ENCODE data around the gene UBA1. TPM values are rescaled to one million over a fixed set of nuclear protein-coding genes. Genes with fewer than 3 reads are reported as not detected.

The UBA1 gene
- total RNA-seq, 4 donors from 2014 or later = 145 to 182 (median 163) TPM

- Histone ChIP-seq H3K36me3 (peaks cover 0 to 30% (median 4%) of the 10 kb centered on the region in 4 donors), H3K9me3 (no peaks in the 10 kb centered on the region), H3K27me3 (no peaks in the 10 kb centered on the region), H3K4me3 (no peak overlapping the region), H3K27ac (no peak overlapping the region), H3K4me1 (peaks cover 0 to 5% (median 0%) of the 10 kb centered on the region in 4 donors)
- intact Hi-C loops (cut with DNase I; ENCODE audit: low total_unique reads) (no loop called here), in situ Hi-C loops (cut with MboI; ENCODE audit: low pct_ligation_motif_present in 1 of 4, low pct_unique_long_range_greater_than_20kb in 1 of 4, low sequenced_read_pairs in 3 of 4) (loop anchor here in 1 of 4 donors (25.0 kb wide), 1 partner anchor 332 kb away; no protein-coding TSS in a partner anchor)
- no peak for TF ChIP-seq POLR2AphosphoS5 (IDR thresholded peaks at IDR 0.05)
- TF ChIP-seq POLR2A (IDR thresholded peaks at IDR 0.05) = no peak
- TF ChIP-seq EP300 (IDR thresholded peaks at IDR 0.05; ENCODE audit: low read depth) = no peak
- TF ChIP-seq, protein P1, sequence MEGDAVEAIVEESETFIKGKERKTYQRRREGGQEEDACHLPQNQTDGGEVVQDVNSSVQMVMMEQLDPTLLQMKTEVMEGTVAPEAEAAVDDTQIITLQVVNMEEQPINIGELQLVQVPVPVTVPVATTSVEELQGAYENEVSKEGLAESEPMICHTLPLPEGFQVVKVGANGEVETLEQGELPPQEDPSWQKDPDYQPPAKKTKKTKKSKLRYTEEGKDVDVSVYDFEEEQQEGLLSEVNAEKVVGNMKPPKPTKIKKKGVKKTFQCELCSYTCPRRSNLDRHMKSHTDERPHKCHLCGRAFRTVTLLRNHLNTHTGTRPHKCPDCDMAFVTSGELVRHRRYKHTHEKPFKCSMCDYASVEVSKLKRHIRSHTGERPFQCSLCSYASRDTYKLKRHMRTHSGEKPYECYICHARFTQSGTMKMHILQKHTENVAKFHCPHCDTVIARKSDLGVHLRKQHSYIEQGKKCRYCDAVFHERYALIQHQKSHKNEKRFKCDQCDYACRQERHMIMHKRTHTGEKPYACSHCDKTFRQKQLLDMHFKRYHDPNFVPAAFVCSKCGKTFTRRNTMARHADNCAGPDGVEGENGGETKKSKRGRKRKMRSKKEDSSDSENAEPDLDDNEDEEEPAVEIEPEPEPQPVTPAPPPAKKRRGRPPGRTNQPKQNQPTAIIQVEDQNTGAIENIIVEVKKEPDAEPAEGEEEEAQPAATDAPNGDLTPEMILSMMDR (IDR thresholded peaks at IDR 0.05) = no peak
- DNase-seq = no peak
- 80 to 92% methylated on average over 2 to 5 of the region's 5 CpGs for WGBS, 2 donors (ENCODE audit: low coverage in 1 of 2)
Observed at GRCh38 chrX:47204970-47205369, 11.3 kb downstream of the UBA1 start.

- TF ChIP-seq, protein P1 (IDR thresholded peaks at IDR 0.05) = no peak
- TF ChIP-seq POLR2AphosphoS5 (IDR thresholded peaks at IDR 0.05) = no peak
- no peak for TF ChIP-seq POLR2A (IDR thresholded peaks at IDR 0.05)
- no peak for TF ChIP-seq EP300 (IDR thresholded peaks at IDR 0.05; ENCODE audit: low read depth)
- intact Hi-C loops (cut with DNase I; ENCODE audit: low total_unique reads) (no loop called here), in situ Hi-C loops (cut with MboI; ENCODE audit: low pct_ligation_motif_present in 1 of 4, low pct_unique_long_range_greater_than_20kb in 1 of 4, low sequenced_read_pairs in 3 of 4) (loop anchor here in 1 of 4 donors (25.0 kb wide), 1 partner anchor 331 kb away; no protein-coding TSS in a partner anchor)
- no peak for DNase-seq
- H3K4me1 ChIP-seq = no peaks in the 10 kb centered on the region
- no peak overlapping the region for H3K27ac ChIP-seq
- no peaks in the 10 kb centered on the region for H3K27me3 ChIP-seq
- 94 to 100% methylated on average over 1 to 3 of the region's 3 CpGs for WGBS, 2 donors (ENCODE audit: low coverage in 1 of 2)
- no peak overlapping the region for H3K4me3 ChIP-seq
- H3K36me3 ChIP-seq = peaks cover 0 to 23% (median 3%) of the 10 kb centered on the region in 4 donors
- no peaks in the 10 kb centered on the region for H3K9me3 ChIP-seq
Observed at GRCh38 chrX:47206316-47206715, 12.7 kb downstream of the UBA1 start.

- in situ Hi-C loops (cut with MboI; ENCODE audit: low pct_ligation_motif_present in 1 of 4, low pct_unique_long_range_greater_than_20kb in 1 of 4, low sequenced_read_pairs in 3 of 4) = loop anchor here in 1 of 4 donors (25.0 kb wide), 1 partner anchor 329 kb away; no protein-coding TSS in a partner anchor
- TF ChIP-seq POLR2AphosphoS5 (IDR thresholded peaks at IDR 0.05) (no peak), POLR2A (IDR thresholded peaks at IDR 0.05) (no peak), EP300 (IDR thresholded peaks at IDR 0.05; ENCODE audit: low read depth) (no peak)
- TF ChIP-seq, protein P1 (IDR thresholded peaks at IDR 0.05) = no peak
- peaks cover 0 to 14% (median 5%) of the 10 kb centered on the region in 4 donors for H3K36me3 ChIP-seq
Observed at GRCh38 chrX:47208108-47208507, 14.5 kb downstream of the UBA1 start.

DNA sequence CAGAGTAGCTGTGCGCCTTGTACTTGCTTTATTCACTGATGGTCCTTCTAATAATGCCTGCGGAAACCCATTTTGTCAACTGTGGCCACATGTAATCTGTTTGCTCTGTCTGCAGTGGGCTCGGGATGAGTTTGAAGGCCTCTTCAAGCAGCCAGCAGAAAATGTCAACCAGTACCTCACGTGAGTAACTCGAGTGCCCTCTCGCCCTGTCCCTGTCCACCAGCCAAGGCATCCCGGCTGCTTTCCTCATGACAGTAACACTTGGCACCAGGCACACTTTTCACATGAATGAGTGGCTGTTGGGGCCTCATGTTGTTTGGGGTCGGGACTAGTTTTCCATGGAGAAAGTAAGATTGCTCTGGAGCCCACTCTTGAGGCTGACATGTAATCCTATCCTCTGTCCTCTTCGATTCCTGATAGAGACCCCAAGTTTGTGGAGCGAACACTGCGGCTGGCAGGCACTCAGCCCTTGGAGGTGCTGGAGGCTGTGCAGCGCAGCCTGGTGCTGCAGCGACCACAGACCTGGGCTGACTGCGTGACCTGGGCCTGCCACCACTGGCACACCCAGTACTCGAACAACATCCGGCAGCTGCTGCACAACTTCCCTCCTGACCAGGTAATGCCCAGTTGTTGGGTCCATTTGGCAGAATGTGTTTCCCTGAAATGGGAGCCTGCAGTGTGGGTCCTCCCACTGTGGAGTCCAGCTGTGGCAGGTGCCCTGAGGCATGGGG is 16.0 kb downstream of the UBA1 start:
- 94% methylated on average over 16 of the region's 16 CpGs; no CpG with 5 or more reads in 1 of the 2 donors for WGBS, 2 donors (ENCODE audit: low coverage in 1 of 2)
- intact Hi-C loops (cut with DNase I; ENCODE audit: low total_unique reads) = no loop called here
- Histone ChIP-seq H3K9me3 (no peaks in the 10 kb centered on the region), H3K36me3 (peaks cover 0 to 22% (median 8%) of the 10 kb centered on the region in 4 donors), H3K27ac (no peak overlapping the region), H3K4me3 (no peak overlapping the region), H3K27me3 (no peaks in the 10 kb centered on the region), H3K4me1 (no peaks in the 10 kb centered on the region)
- TF ChIP-seq POLR2A (IDR thresholded peaks at IDR 0.05) (no peak), EP300 (IDR thresholded peaks at IDR 0.05; ENCODE audit: low read depth) (no peak), POLR2AphosphoS5 (IDR thresholded peaks at IDR 0.05) (no peak)
- TF ChIP-seq, protein P1 (IDR thresholded peaks at IDR 0.05) = no peak
- in situ Hi-C loops (cut with MboI; ENCODE audit: low pct_ligation_motif_present in 1 of 4, low pct_unique_long_range_greater_than_20kb in 1 of 4, low sequenced_read_pairs in 3 of 4) = loop anchor here in 1 of 4 donors (25.0 kb wide), 1 partner anchor 328 kb away; no protein-coding TSS in a partner anchor
- no peak for DNase-seq

More at GRCh38 chrX:47208108-47208507, 14.5 kb downstream of the UBA1 start:
- no peaks in the 10 kb centered on the region for H3K9me3 ChIP-seq
- H3K27me3 ChIP-seq = no peaks in the 10 kb centered on the region
- H3K27ac ChIP-seq = no peak overlapping the region
- no peak overlapping the region for H3K4me3 ChIP-seq
- 89% methylated on average over 12 of the region's 12 CpGs; no CpG with 5 or more reads in 1 of the 2 donors for WGBS, 2 donors (ENCODE audit: low coverage in 1 of 2)
- intact Hi-C loops (cut with DNase I; ENCODE audit: low total_unique reads) = no loop called here
- no peaks in the 10 kb centered on the region for H3K4me1 ChIP-seq
- no peak for DNase-seq
